HCT116 (cell line): ENCODE measurements around the gene APLF. TPM values are rescaled to one million over a fixed set of nuclear protein-coding genes. Genes with fewer than 3 reads are reported as not detected.
"Not testable (repeated sequence)": the region's sequence is repeated elsewhere in the genome, so short reads cannot be mapped to it uniquely, and the experiment has no call there.

Experiments
- ATAC-seq: fragments of 200-7000 bp; cut with Tn5 transposase; 2 replicates; pipeline ENCODE4 v1.9.1; 2020; ENCODE audit warnings: mild to moderate bottlenecking, moderate library complexity
- BruUV-seq: library from RNA; stranded (reverse); fragments of 400-500 nt; replicated peaks from 2 replicates; lab custom pipeline; 2021; lab: Mats Ljungman, UMichigan
- CTCF ChIA-PET: fragments of 300-600 bp; sonication (Branson Sonifier 250); formaldehyde crosslinking; loops from one replicate; lab custom pipeline; 2021; ENCODE audit warnings: antibody characterized with exemption; lab: Charles Lee
- POLR2A ChIA-PET: fragments of 300-600, 350-600 bp; sonication (Branson Sonifier 250); formaldehyde crosslinking; loops from one replicate; lab custom pipeline; 2021; ENCODE audit warnings: antibody characterized with exemption; lab: Charles Lee
- RAD21 ChIA-PET, 2 experiments: fragments of 300-600 bp; sonication (Branson Sonifier 250); formaldehyde crosslinking; loops; one replicate each; lab custom pipeline; 2023; ENCODE audit warnings: low total read pairs in 2 of 2; ENCODE audit not compliant: uncharacterized antibody in 2 of 2, unreplicated experiment in 2 of 2, low non-redundant PET in 1 of 2; lab: Charles Lee
- DNase-seq: peaks from one replicate; pipeline ENCODE4 v3.0.0-alpha.2; 2010; ENCODE audit warnings: low read depth, low spot score
- H2AFZ ChIP-seq: fragments of 200-600 bp; shearing (Covaris generic), sonication (generic); 2 replicates; pipeline ENCODE4 v1.6.1; 2017; ENCODE audit warnings: low read depth, mixed run types, mixed read lengths, antibody characterized with exemption, low read length; ENCODE audit not compliant: poor library complexity, severe bottlenecking
- H3K27ac ChIP-seq: 2 replicates; pipeline ENCODE4 v1.5.1; 2012; ENCODE audit warnings: low read depth, low read length
- H3K27me3 ChIP-seq: fragments of 200-600 bp; sonication (generic); 2 replicates; pipeline ENCODE4 v1.6.1; 2016; ENCODE audit warnings: mixed run types, low read length, mixed read lengths; ENCODE audit not compliant: insufficient read depth
- H3K36me3 ChIP-seq, 2 experiments: fragments of 200-500 bp in 1 of 2; fragments of 200-600 bp in 1 of 2; sonication (Bioruptor generic) in 1 of 2; sonication (generic) in 1 of 2; 2 replicates each; pipeline versions ENCODE4 v1.5.1 to v1.6.1; 2014 to 2016; ENCODE audit warnings: low read length in 2 of 2, inconsistent platforms in 1 of 2, mixed read lengths in 1 of 2, mixed run types in 1 of 2; ENCODE audit not compliant: insufficient read depth in 2 of 2, control insufficient read depth in 1 of 2
- H3K4me1 ChIP-seq, 2 experiments: fragments of 200-600 bp in 1 of 2; sonication (generic) in 1 of 2; 2 replicates each; pipeline versions ENCODE4 v1.5.1 to v1.6.1; 2012 to 2017; ENCODE audit warnings: low read length in 2 of 2, inconsistent platforms in 1 of 2, mild to moderate bottlenecking in 1 of 2, mixed read lengths in 1 of 2, mixed run types in 1 of 2, moderate library complexity in 1 of 2; ENCODE audit not compliant: insufficient read depth in 2 of 2, control insufficient read depth in 1 of 2
- H3K4me2 ChIP-seq: fragments of 200-600 bp; sonication (generic); 2 replicates; pipeline ENCODE4 v1.6.1; 2017; ENCODE audit warnings: mixed run types, low read length, mixed read lengths
- H3K4me3 ChIP-seq, 2 experiments: fragments of 200-600 bp in 1 of 2; sonication (generic) in 1 of 2; replicated peaks in 1 of 2; 2 replicates each; pipeline ENCODE4 v1.5.1; 2011 to 2016; ENCODE audit warnings: low read length in 2 of 2, control low read depth in 1 of 2, low read depth in 1 of 2, mild to moderate bottlenecking in 1 of 2, mixed read lengths in 1 of 2, mixed run types in 1 of 2
- H3K79me2 ChIP-seq: fragments of 200-600 bp; sonication (generic); 2 replicates; pipeline ENCODE4 v1.6.1; 2017; ENCODE audit warnings: mild to moderate bottlenecking, mixed run types, low read length, moderate library complexity, mixed read lengths; ENCODE audit not compliant: insufficient read depth
- H3K9ac ChIP-seq: fragments of 200-600 bp; sonication (generic); 2 replicates; pipeline ENCODE4 v1.6.1; 2016; ENCODE audit warnings: low read length, mixed read lengths
- H3K9me2 ChIP-seq: fragments of 200-600 bp; sonication (generic), shearing (Covaris generic); 2 replicates; pipeline ENCODE4 v1.6.1; 2017; ENCODE audit warnings: mixed run types, mild to moderate bottlenecking, moderate library complexity; ENCODE audit not compliant: insufficient read depth
- H3K9me3 ChIP-seq, 2 experiments: fragments of 200-500 bp in 1 of 2; fragments of 200-600 bp in 1 of 2; sonication (Bioruptor generic) in 1 of 2; sonication (generic) in 1 of 2; 2 replicates each; pipeline ENCODE4 v1.6.1; 2014 to 2017; ENCODE audit warnings: low read length in 2 of 2, mixed read lengths in 2 of 2, inconsistent platforms in 1 of 2, low read depth in 1 of 2, mild to moderate bottlenecking in 1 of 2, mixed run types in 1 of 2, moderate library complexity in 1 of 2; ENCODE audit not compliant: control insufficient read depth in 1 of 2, insufficient read depth in 1 of 2
- H4K20me1 ChIP-seq: fragments of 200-600 bp; sonication (generic), shearing (Covaris generic); 2 replicates; pipeline ENCODE4 v1.6.1; 2017; ENCODE audit warnings: mixed run types, mild to moderate bottlenecking, moderate library complexity; ENCODE audit not compliant: insufficient read depth
- CBX3 ChIP-seq: IDR thresholded peaks from 2 replicates; pipeline ENCODE4 v1.6.1; 2012; ENCODE audit warnings: low read depth
- CEBPB ChIP-seq: IDR thresholded peaks from 2 replicates; pipeline ENCODE4 v1.6.1; 2012; ENCODE audit warnings: low read depth
- EZH2 ChIP-seq: fragments of 200-600 bp; sonication (generic); IDR thresholded peaks from 2 replicates; pipeline ENCODE4 v1.6.1; 2017; ENCODE audit warnings: antibody characterized with exemption, mixed run types
- FOSL1 ChIP-seq: IDR thresholded peaks from 2 replicates; pipeline ENCODE4 v1.6.1; 2012; ENCODE audit warnings: low read depth
- POLR2A ChIP-seq: IDR thresholded peaks from 2 replicates; pipeline ENCODE4 v1.7.0; 2011; ENCODE audit warnings: borderline replicate concordance; ENCODE audit not compliant: insufficient read depth, insufficient read length; ENCODE audit errors: extremely low read depth
- POLR2AphosphoS5 ChIP-seq: IDR thresholded peaks from 2 replicates; pipeline ENCODE4 v1.6.1; 2011; ENCODE audit warnings: mild to moderate bottlenecking, low read depth, low read length, moderate library complexity
- RAD21 ChIP-seq: IDR thresholded peaks from 2 replicates; pipeline ENCODE4 v1.6.1; 2012; ENCODE audit warnings: low read depth, mild to moderate bottlenecking
- SIN3A ChIP-seq: IDR thresholded peaks from 2 replicates; pipeline ENCODE4 v1.6.1; 2012; ENCODE audit warnings: low read depth
- SP1 ChIP-seq: IDR thresholded peaks from 2 replicates; pipeline ENCODE4 v1.6.1; 2012; ENCODE audit warnings: low read depth
- SRF ChIP-seq: IDR thresholded peaks from 2 replicates; pipeline ENCODE4 v1.6.1; 2012; ENCODE audit warnings: low read depth
- TCF7L2 ChIP-seq: IDR thresholded peaks from 2 replicates; pipeline ENCODE4 v1.7.0; 2011; ENCODE audit warnings: borderline replicate concordance, inconsistent platforms; ENCODE audit not compliant: insufficient read depth, insufficient read length; ENCODE audit errors: extremely low read depth
- ZFX ChIP-seq: fragments of 450-650 bp; IDR thresholded peaks from 2 replicates; pipeline ENCODE4 v1.6.1; 2017
- intact Hi-C: fragments of 100-400 bp; cut with micrococcal nuclease; formaldehyde crosslinking; loops from 2 replicates; pipeline ENCODE4 v1.10.0; 2022
- total RNA-seq: library from RNA; stranded (reverse); gene quantifications from one replicate; pipeline ENCODE4 v1.2.1, GENCODE V29; 2021; ENCODE audit not compliant: unreplicated experiment
- TF ChIP-seq, protein P1 (sequence below): IDR thresholded peaks from 2 replicates; pipeline ENCODE4 v1.6.1; 2012
- TF ChIP-seq, protein P2 (sequence below): IDR thresholded peaks from 2 replicates; pipeline ENCODE4 v1.6.1; 2012
- TF ChIP-seq, protein P3 (sequence below): IDR thresholded peaks from 2 replicates; pipeline ENCODE4 v1.6.1; 2012; ENCODE audit warnings: low read depth
- TF ChIP-seq, protein P4 (sequence below): IDR thresholded peaks from 2 replicates; pipeline ENCODE4 v1.6.1; 2011; ENCODE audit warnings: mild to moderate bottlenecking, low read length, moderate library complexity; ENCODE audit not compliant: insufficient replicate concordance; ENCODE audit errors: extremely low read depth

Gene APLF
- total RNA-seq, 1 experiment from 2014 or later, result 1.6 TPM

DNA sequence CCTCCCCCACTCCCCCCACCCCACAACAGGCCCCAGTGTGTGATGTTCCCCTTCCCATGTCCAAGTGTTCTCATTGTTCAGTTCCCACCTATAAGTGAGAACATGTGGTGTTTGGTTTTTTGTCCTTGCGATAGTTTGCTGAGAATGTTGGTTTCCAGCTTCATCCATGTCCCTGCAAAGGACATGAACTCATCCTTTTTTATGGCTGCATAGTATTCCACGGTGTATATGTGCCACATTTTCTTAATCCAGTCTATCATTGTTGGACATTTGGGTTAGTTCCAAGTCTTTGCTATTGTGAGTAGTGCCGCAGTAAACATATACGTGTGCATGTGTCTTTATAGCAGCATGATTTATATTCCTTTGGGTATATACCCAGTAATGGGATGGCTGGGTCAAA is 103.0 kb downstream of the APLF start:
- intact Hi-C loops, POLR2A ChIA-PET, H3K27ac ChIP-seq, RAD21 ChIA-PET, H3K4me3 ChIP-seq, CTCF ChIA-PET, DNase-seq, H3K4me1 ChIP-seq, H3K36me3 ChIP-seq, ATAC-seq, BruUV-seq, H3K79me2 ChIP-seq, H4K20me1 ChIP-seq, H3K9me2 ChIP-seq, H3K4me2 ChIP-seq, H3K27me3 ChIP-seq, H3K9ac ChIP-seq, H3K9me3 ChIP-seq, H2AFZ ChIP-seq: not testable (repeated sequence)

DNA sequence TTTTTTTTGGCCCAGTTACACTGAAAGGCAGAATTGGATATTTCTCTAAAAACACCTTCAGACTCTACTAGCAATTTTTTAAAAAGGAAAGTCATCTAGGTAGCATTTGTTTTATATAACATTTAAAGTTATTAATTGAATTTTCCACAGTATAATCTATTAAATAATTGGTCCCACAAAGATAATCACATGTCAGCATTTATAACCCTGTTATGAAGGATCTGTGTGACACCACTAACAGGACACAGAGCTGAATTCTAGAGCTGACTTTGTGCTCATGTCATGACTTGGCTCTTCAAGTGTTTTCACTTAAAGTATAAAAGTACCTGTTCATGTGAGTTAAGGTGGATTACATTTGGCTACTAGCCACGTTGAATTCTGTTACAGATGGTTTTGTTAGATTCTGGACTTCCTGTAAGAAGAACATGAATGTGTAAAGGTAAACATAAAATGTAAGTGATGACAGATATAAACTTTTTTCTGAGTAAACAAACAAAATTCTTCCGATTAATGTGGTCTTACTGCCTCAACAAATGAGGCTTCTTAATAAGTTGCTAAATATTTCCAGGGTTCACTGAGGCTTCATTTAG is 106.9 kb downstream of the APLF start:
- ATAC-seq, result no peak
- Histone ChIP-seq H3K9me2 (no peaks in the 10 kb centered on the region), H2AFZ (no peak overlapping the region), H3K9ac (no peak overlapping the region), H3K27me3 (no peaks in the 10 kb centered on the region), H3K4me2 (no peak overlapping the region), H3K27ac (no peak overlapping the region), H3K79me2 (no peaks in the 10 kb centered on the region), H3K4me3 (no peak overlapping the region), H3K4me1 (no peaks in the 10 kb centered on the region), H4K20me1 (no peaks in the 10 kb centered on the region), H3K36me3 (no peaks in the 10 kb centered on the region), H3K9me3 (no peaks in the 10 kb centered on the region)
- ChIA-PET CTCF (no interaction called here), RAD21 (no interaction called here), POLR2A (no interaction called here)
- intact Hi-C loops, result no loop called here
- BruUV-seq, result no TSS peak
- no peak for DNase-seq
- TF ChIP-seq EZH2 (no peak), POLR2AphosphoS5 (no peak), ZFX (no peak), FOSL1 (no peak), SP1 (no peak), RAD21 (no peak), CEBPB (no peak), POLR2A (no peak), SIN3A (no peak), CBX3 (no peak), SRF (no peak), TCF7L2 (no peak)
- TF ChIP-seq, protein P1, sequence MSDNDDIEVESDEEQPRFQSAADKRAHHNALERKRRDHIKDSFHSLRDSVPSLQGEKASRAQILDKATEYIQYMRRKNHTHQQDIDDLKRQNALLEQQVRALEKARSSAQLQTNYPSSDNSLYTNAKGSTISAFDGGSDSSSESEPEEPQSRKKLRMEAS, result no peak
- TF ChIP-seq, protein P2, sequence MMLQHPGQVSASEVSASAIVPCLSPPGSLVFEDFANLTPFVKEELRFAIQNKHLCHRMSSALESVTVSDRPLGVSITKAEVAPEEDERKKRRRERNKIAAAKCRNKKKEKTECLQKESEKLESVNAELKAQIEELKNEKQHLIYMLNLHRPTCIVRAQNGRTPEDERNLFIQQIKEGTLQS, result no peak
- TF ChIP-seq, protein P3, sequence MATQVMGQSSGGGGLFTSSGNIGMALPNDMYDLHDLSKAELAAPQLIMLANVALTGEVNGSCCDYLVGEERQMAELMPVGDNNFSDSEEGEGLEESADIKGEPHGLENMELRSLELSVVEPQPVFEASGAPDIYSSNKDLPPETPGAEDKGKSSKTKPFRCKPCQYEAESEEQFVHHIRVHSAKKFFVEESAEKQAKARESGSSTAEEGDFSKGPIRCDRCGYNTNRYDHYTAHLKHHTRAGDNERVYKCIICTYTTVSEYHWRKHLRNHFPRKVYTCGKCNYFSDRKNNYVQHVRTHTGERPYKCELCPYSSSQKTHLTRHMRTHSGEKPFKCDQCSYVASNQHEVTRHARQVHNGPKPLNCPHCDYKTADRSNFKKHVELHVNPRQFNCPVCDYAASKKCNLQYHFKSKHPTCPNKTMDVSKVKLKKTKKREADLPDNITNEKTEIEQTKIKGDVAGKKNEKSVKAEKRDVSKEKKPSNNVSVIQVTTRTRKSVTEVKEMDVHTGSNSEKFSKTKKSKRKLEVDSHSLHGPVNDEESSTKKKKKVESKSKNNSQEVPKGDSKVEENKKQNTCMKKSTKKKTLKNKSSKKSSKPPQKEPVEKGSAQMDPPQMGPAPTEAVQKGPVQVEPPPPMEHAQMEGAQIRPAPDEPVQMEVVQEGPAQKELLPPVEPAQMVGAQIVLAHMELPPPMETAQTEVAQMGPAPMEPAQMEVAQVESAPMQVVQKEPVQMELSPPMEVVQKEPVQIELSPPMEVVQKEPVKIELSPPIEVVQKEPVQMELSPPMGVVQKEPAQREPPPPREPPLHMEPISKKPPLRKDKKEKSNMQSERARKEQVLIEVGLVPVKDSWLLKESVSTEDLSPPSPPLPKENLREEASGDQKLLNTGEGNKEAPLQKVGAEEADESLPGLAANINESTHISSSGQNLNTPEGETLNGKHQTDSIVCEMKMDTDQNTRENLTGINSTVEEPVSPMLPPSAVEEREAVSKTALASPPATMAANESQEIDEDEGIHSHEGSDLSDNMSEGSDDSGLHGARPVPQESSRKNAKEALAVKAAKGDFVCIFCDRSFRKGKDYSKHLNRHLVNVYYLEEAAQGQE, result no peak
- TF ChIP-seq, protein P4, sequence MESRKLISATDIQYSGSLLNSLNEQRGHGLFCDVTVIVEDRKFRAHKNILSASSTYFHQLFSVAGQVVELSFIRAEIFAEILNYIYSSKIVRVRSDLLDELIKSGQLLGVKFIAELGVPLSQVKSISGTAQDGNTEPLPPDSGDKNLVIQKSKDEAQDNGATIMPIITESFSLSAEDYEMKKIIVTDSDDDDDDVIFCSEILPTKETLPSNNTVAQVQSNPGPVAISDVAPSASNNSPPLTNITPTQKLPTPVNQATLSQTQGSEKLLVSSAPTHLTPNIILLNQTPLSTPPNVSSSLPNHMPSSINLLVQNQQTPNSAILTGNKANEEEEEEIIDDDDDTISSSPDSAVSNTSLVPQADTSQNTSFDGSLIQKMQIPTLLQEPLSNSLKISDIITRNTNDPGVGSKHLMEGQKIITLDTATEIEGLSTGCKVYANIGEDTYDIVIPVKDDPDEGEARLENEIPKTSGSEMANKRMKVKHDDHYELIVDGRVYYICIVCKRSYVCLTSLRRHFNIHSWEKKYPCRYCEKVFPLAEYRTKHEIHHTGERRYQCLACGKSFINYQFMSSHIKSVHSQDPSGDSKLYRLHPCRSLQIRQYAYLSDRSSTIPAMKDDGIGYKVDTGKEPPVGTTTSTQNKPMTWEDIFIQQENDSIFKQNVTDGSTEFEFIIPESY, result no peak
